GM12878 (cell line): ENCODE measurements around the gene JPT1. TPM values are rescaled to one million over a fixed set of nuclear protein-coding genes. Genes with fewer than 3 reads are reported as not detected.

Experiments
- ATAC-seq: fragments of 200-7000 bp; cut with Tn5 transposase; 3 replicates; pipeline ENCODE4 v1.9.1; 2020; ENCODE audit warnings: mild to moderate bottlenecking, moderate library complexity
- BruUV-seq: library from RNA; stranded (reverse); fragments of 400-500 nt; replicated peaks from 2 replicates; lab custom pipeline; 2021; lab: Mats Ljungman, UMichigan
- CTCF ChIA-PET: fragments of 300-600 bp; sonication (Branson Sonifier 250); formaldehyde crosslinking; extraction: SDS; loops from one replicate; lab custom pipeline; 2021; ENCODE audit warnings: inconsistent platforms; lab: Yijun Ruan, JAX
- POLR2A ChIA-PET: fragments of 350-600 bp; formaldehyde crosslinking; extraction: SDS; loops from one replicate; lab custom pipeline; 2021; ENCODE audit warnings: inconsistent platforms; lab: Charles Lee
- RAD21 ChIA-PET: fragments of 300-600 bp; sonication (Branson Sonifier 250); formaldehyde crosslinking; loops from one replicate; lab custom pipeline; 2023; ENCODE audit warnings: antibody characterized with exemption; ENCODE audit not compliant: unreplicated experiment; lab: Charles Lee
- SMC1A ChIA-PET: fragments of 300-600 bp; sonication (Branson Sonifier 250); formaldehyde crosslinking; loops from one replicate; lab custom pipeline; 2023; ENCODE audit not compliant: unreplicated experiment, uncharacterized antibody; lab: Charles Lee
- DNase-seq: peaks from one replicate; pipeline ENCODE4 v3.0.0-alpha.2; 2011; ENCODE audit warnings: low read depth, low spot score
- FAIRE-seq: peaks from 3 replicates; lab custom pipeline; 2011; peaks lifted over from hg19 to GRCh38; lab: Jason Lieb, UNC
- H2AFZ ChIP-seq: 2 replicates; pipeline ENCODE4 v1.6.0; 2011; ENCODE audit warnings: low read depth, low read length, control low read depth; ENCODE audit not compliant: control insufficient read depth
- H3K27ac ChIP-seq: 2 replicates; pipeline ENCODE4 v1.5.1; 2011; ENCODE audit warnings: control low read depth; ENCODE audit not compliant: control insufficient read depth, insufficient read depth
- H3K27me3 ChIP-seq, 2 experiments: replicated peaks in 1 of 2; 2 replicates each; pipeline versions ENCODE4 v1.6.0 to v1.6.1; 2011; ENCODE audit warnings: low read length in 1 of 2; ENCODE audit not compliant: control insufficient read depth in 2 of 2, insufficient read depth in 2 of 2
- H3K36me3 ChIP-seq, 2 experiments: 2 replicates each; pipeline ENCODE4 v1.5.1; 2011; ENCODE audit warnings: low read length in 1 of 2; ENCODE audit not compliant: control insufficient read depth in 2 of 2, insufficient read depth in 2 of 2
- H3K4me1 ChIP-seq: 2 replicates; pipeline ENCODE4 v1.6.1; 2011; ENCODE audit warnings: mild to moderate bottlenecking, low read length, moderate library complexity, mixed read lengths; ENCODE audit not compliant: control insufficient read depth, insufficient read depth
- H3K4me2 ChIP-seq: 2 replicates; pipeline ENCODE4 v1.6.0; 2011; ENCODE audit warnings: control low read depth; ENCODE audit not compliant: control insufficient read depth, insufficient read depth
- H3K4me3 ChIP-seq: fragments of 200-600 bp; sonication (generic); 2 replicates; pipeline ENCODE4 v1.5.1; 2016
- H3K79me2 ChIP-seq: 2 replicates; pipeline ENCODE4 v1.6.0; 2011; ENCODE audit warnings: low read length; ENCODE audit not compliant: control insufficient read depth, insufficient read depth
- H3K9ac ChIP-seq: 2 replicates; pipeline ENCODE4 v1.8.0; 2011; ENCODE audit warnings: low read length, control low read depth, mixed read lengths; ENCODE audit not compliant: control insufficient read depth, insufficient read depth
- H3K9me3 ChIP-seq: replicated peaks from 3 replicates; pipeline ENCODE4 v1.5.1; 2011; ENCODE audit warnings: mild to moderate bottlenecking, low read length; ENCODE audit not compliant: control insufficient read depth, insufficient read depth
- H4K20me1 ChIP-seq: 2 replicates; pipeline ENCODE4 v1.6.0; 2011; ENCODE audit not compliant: control insufficient read depth, insufficient read depth
- BHLHE40 ChIP-seq, 2 experiments: fragments of 450-650 bp in 1 of 2; IDR thresholded peaks; 2 replicates each; pipeline ENCODE4 v1.6.1; 2011 to 2017; ENCODE audit warnings: low read depth in 2 of 2, borderline replicate concordance in 1 of 2, improper control_type of control experiment in 1 of 2, low read length in 1 of 2, mild to moderate bottlenecking in 1 of 2
- EGR1 ChIP-seq, 2 experiments: IDR thresholded peaks; 1 replicate in 1 of 2; 2 replicates in 1 of 2; pipeline ENCODE4 v1.6.1; 2011 to 2012; ENCODE audit warnings: low read depth in 2 of 2, low read length in 2 of 2, borderline replicate concordance in 1 of 2, mild to moderate bottlenecking in 1 of 2, moderate library complexity in 1 of 2
- MTA2 ChIP-seq: fragments of 450-650 bp; IDR thresholded peaks from 2 replicates; pipeline ENCODE4 v1.6.1; 2016; ENCODE audit warnings: low read depth, mild to moderate bottlenecking, moderate library complexity
- POLR2AphosphoS5 ChIP-seq: IDR thresholded peaks from 2 replicates; pipeline ENCODE4 v1.6.1; 2011; ENCODE audit warnings: mild to moderate bottlenecking, low read length, inconsistent platforms
- RELB ChIP-seq: fragments of 450-650 bp; IDR thresholded peaks from 2 replicates; pipeline ENCODE4 v1.6.1; 2017; ENCODE audit warnings: low read depth, mild to moderate bottlenecking, moderate library complexity
- SIN3A ChIP-seq: IDR thresholded peaks from 2 replicates; pipeline ENCODE4 v1.6.1; 2012; ENCODE audit warnings: low read depth, low read length, improper control_type of control experiment
- YY1 ChIP-seq: IDR thresholded peaks from 2 replicates; pipeline ENCODE4 v1.6.1; 2011; ENCODE audit warnings: low read depth, mild to moderate bottlenecking, low read length
- WGBS: methylation state at CpG from one replicate; pipeline ENCODE4 v1.1.6; 2016; ENCODE audit warnings: low lambda C conversion rate; ENCODE audit not compliant: insufficient replicate concordance, insufficient coverage; ENCODE audit errors: missing lambda C conversion rate; 5-methylcytosine and 5-hydroxymethylcytosine counted together
- in situ Hi-C: fragments of 300-500 bp; cut with MboI; formaldehyde crosslinking; loops from 9 replicates; pipeline ENCODE4 v1.14.3; 2018; ENCODE audit warnings: mixed read lengths
- intact Hi-C: fragments of 100-400 bp; cut with micrococcal nuclease; formaldehyde crosslinking; loops from one replicate; pipeline ENCODE4 v1.14.2; 2022; ENCODE audit not compliant: unreplicated experiment
- polyA plus RNA-seq, 11 experiments: library from polyadenylated mRNA; depleted of rRNA in 4 of 11; unstranded in 6 of 11; stranded (reverse) in 5 of 11; fragments of >200 nt; fragmentation: Nextera tagmentation in 4 of 11; fragmentation: Illumina TruSeq in 1 of 11; extraction: Ambion mirVana in 4 of 11; extraction: Trizol in 1 of 11; gene quantifications; 1 replicate in 1 of 11; 2 replicates in 10 of 11; pipeline versions ENCODE4 v1.2.1 to v1.2.3, GENCODE V29; 2011 to 2016; ENCODE audit warnings: inconsistent platforms in 2 of 11, missing spikeins in 2 of 11, low read depth in 1 of 11
- total RNA-seq, 4 experiments: library from RNA; depleted of rRNA in 3 of 4; stranded (reverse); fragments of >200 nt in 3 of 4; fragmentation: Illumina TruSeq in 1 of 4; extraction: Trizol in 1 of 4; gene quantifications; 2 replicates each; pipeline versions ENCODE4 v1.2.1 to v1.2.3, GENCODE V29; 2013 to 2021
- TF ChIP-seq, protein P1 (sequence below), 3 experiments: IDR thresholded peaks in 2 of 3; conservative IDR thresholded peaks in 1 of 3; 2 replicates each; pipeline ENCODE4 v1.5.1; 2011; ENCODE audit warnings: low read depth in 3 of 3, low read length in 3 of 3, mild to moderate bottlenecking in 3 of 3, control low read depth in 2 of 3, moderate library complexity in 2 of 3, inconsistent platforms in 1 of 3, mixed read lengths in 1 of 3; ENCODE audit not compliant: control insufficient read depth in 2 of 3, insufficient read depth in 1 of 3; ENCODE audit errors: extremely low read depth in 1 of 3

JPT1 gene
- total and polyA plus RNA-seq, 10 of the 15 experiments (the other 5 are each of a cell fraction or from before 2014, with no cell fraction given) = 79.7 to 651 (median 323) TPM

DNA sequence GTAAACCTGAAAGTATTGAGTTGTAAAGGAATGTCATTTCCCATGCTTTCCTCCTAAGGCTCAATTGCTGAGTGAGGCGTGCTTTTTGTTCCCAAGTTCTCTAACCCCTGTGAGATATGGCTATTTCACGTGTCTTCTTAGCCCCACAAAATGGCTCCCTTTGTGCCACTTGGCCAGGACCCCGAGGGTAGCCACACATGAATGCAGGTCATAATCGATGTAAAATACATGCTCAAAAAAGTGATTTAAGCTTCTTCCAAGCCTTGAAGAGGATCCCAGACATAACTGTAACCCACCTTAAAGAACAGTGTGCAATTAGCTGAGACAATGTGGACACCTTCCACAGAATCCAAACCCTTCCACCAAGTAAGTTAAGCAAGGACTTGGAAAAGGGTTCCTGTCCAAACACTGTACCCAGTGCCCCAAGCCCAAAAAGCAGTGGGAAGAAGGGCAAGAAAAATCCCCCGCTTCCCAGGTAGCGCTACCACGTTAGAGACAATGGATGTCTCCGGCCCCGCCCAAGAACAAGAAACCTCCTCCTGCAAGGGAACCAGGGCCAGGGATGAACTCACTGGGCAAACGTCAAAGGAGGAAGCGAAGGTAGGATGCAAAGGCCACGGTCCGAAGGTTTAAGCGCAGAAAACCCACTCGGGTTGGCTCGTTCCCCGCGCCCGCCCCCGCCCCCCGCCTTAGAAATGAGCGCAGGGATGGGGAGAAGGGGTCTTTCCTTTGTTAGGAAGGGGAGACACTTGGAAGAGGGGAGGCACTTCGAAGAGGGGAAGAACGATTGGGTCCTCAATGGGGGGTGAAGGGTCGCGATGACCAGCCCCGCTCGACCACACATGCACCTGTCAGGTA lies 1.2 kb downstream of the JPT1 start:
- peak overlapping the region; percentile 89 for H3K4me2 ChIP-seq
- FAIRE-seq (peak; percentile 61), DNase-seq (no peak), ATAC-seq (peak; percentile 49)
- H3K79me2 ChIP-seq = peaks cover 59% of the 10 kb centered on the region
- SMC1A ChIA-PET = no interaction called here
- no TSS peak for BruUV-seq
- peaks cover 2 to 3% of the 10 kb centered on the region in 2 experiments; a peak in 3 of 4 replicates for H3K36me3 ChIP-seq
- CTCF ChIA-PET = interaction anchor here (0.9 kb wide), 1 partner anchor 136 kb away, joined by 3 read pairs; the partner anchor contains the start of gene SLC25A19
- peak overlapping the region; percentile 15 for H2AFZ ChIP-seq
- no peaks in the 10 kb centered on the region for H3K9me3 ChIP-seq
- 0 out of 2 replicates have a peak, but pooled peaks have one; percentile 21 for TF ChIP-seq RELB
- TF ChIP-seq POLR2AphosphoS5 = peak; percentile 36; the same call in 1 of the 2 replicates
- peak in 1 of 2 experiments; percentile 23; a peak in 1 of 4 replicates for TF ChIP-seq BHLHE40 (IDR thresholded peaks at IDR 0.05; ENCODE audit: borderline replicate concordance in 1 of 2, low read depth in 2 of 2, low read length in 1 of 2)
- 0 out of 3 replicates have a peak, but pooled peaks of 1 of the 2 experiments have one; percentile 4 for TF ChIP-seq EGR1 (IDR thresholded peaks at IDR 0.05; ENCODE audit: borderline replicate concordance in 1 of 2, low read depth in 2 of 2, low read length in 2 of 2)
- no peak for TF ChIP-seq MTA2
- TF ChIP-seq, protein P1, sequence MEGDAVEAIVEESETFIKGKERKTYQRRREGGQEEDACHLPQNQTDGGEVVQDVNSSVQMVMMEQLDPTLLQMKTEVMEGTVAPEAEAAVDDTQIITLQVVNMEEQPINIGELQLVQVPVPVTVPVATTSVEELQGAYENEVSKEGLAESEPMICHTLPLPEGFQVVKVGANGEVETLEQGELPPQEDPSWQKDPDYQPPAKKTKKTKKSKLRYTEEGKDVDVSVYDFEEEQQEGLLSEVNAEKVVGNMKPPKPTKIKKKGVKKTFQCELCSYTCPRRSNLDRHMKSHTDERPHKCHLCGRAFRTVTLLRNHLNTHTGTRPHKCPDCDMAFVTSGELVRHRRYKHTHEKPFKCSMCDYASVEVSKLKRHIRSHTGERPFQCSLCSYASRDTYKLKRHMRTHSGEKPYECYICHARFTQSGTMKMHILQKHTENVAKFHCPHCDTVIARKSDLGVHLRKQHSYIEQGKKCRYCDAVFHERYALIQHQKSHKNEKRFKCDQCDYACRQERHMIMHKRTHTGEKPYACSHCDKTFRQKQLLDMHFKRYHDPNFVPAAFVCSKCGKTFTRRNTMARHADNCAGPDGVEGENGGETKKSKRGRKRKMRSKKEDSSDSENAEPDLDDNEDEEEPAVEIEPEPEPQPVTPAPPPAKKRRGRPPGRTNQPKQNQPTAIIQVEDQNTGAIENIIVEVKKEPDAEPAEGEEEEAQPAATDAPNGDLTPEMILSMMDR (IDR thresholded peaks at IDR 0.05 in 2 of 3, conservative IDR thresholded peaks at IDR 0.05 in 1 of 3; ENCODE audit: control insufficient read depth in 2 of 3, extremely low read depth in 1 of 3, insufficient read depth in 1 of 3, low read depth in 3 of 3, low read length in 3 of 3) = no peak
- no peak for TF ChIP-seq SIN3A
- peak; percentile 84 for TF ChIP-seq YY1
- no peaks in the 10 kb centered on the region for H3K27me3 ChIP-seq
- WGBS = under 1% methylated on average over 28 of the region's 28 CpGs
- in situ Hi-C loops (no loop called here), intact Hi-C loops (no loop called here)
- H3K27ac ChIP-seq = peak overlapping the region; percentile 90
- H3K4me3 ChIP-seq = peak overlapping the region; percentile 90
- RAD21 ChIA-PET = interaction anchor here (0.6 kb wide), 1 partner anchor 166 kb away, joined by 3 read pairs; no protein-coding TSS in a partner anchor
- H3K9ac ChIP-seq = peak overlapping the region; percentile 91
- H3K4me1 ChIP-seq = peaks cover 6% of the 10 kb centered on the region
- POLR2A ChIA-PET = interaction anchor here (0.5 to 0.6 kb wide), 3 partner anchors 18 to 98 kb away, joined by 3 to 4 read pairs (median 4); no protein-coding TSS in a partner anchor
- no peaks in the 10 kb centered on the region for H4K20me1 ChIP-seq
